ENCODE results near the gene MOXD1.

GRCh38 chr6:132246632-132247270 is 154.5 kb downstream of the MOXD1 start:
- TF ChIP-seq POLR2A (IDR thresholded peaks at IDR 0.05) (no peak), POLR2AphosphoS5 (IDR thresholded peaks at IDR 0.05; ENCODE audit: insufficient read depth in 1 of 2, low read depth in 1 of 2) (no peak), CTCF (IDR thresholded peaks at IDR 0.05) (no peak)

All from vagina (tissue), 2 donors.